ENCODE data around the gene YIPF1. TPM values are rescaled to one million over a fixed set of nuclear protein-coding genes. Genes with fewer than 3 reads are reported as not detected.
"Not testable (repeated sequence)": the region's sequence is repeated elsewhere in the genome, so short reads cannot be mapped to it uniquely, and the experiment has no call there.

Gene YIPF1
- total and polyA plus RNA-seq, 4 donors = 19.9 to 33.3 (median 25.1) TPM

DNA sequence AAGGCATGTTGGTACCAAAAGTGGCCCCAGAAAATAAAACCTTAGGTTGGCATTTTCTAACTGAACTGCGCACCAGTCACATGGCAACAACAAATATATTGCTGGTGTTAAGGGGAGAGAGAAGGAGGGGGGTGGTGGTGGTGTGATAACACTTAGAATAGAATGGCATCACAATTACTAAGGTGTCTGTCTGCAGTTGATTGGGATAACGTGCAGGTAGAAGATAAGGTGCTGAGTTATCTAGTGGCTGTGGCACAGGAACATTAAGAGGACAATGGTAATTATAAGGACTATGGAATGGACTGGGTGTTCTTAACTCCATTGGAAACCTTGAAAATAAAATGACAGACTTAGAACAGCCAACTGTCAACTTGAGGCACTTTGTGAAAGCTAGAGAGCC lies 1.4 kb upstream of the YIPF1 start:
- no peak overlapping the region for H3K4me3 ChIP-seq
- peaks cover 0 to 5% (median 2%) of the 10 kb centered on the region in 4 donors for H3K36me3 ChIP-seq (ENCODE audit: control insufficient read depth in 4 of 4, insufficient read depth in 4 of 4, low read length in 4 of 4)
- H3K9ac ChIP-seq (ENCODE audit: insufficient read depth in 1 of 2, low read length in 2 of 2) = no peak overlapping the region
- H3K9me3 ChIP-seq (ENCODE audit: control insufficient read depth in 4 of 4, insufficient read depth in 3 of 4, low read length in 3 of 4) = no peaks in the 10 kb centered on the region
- H3K27ac ChIP-seq (ENCODE audit: low read depth in 1 of 2, low read length in 1 of 2) = no peak overlapping the region
- DNase-seq (no peak), ATAC-seq (ENCODE audit: insufficient read depth, low FRiP score) (no peak)
- TF ChIP-seq, protein P1, sequence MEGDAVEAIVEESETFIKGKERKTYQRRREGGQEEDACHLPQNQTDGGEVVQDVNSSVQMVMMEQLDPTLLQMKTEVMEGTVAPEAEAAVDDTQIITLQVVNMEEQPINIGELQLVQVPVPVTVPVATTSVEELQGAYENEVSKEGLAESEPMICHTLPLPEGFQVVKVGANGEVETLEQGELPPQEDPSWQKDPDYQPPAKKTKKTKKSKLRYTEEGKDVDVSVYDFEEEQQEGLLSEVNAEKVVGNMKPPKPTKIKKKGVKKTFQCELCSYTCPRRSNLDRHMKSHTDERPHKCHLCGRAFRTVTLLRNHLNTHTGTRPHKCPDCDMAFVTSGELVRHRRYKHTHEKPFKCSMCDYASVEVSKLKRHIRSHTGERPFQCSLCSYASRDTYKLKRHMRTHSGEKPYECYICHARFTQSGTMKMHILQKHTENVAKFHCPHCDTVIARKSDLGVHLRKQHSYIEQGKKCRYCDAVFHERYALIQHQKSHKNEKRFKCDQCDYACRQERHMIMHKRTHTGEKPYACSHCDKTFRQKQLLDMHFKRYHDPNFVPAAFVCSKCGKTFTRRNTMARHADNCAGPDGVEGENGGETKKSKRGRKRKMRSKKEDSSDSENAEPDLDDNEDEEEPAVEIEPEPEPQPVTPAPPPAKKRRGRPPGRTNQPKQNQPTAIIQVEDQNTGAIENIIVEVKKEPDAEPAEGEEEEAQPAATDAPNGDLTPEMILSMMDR (IDR thresholded peaks at IDR 0.05; ENCODE audit: control extremely low read depth, extremely low read depth) = no peak
- WGBS, 2 donors = 92 to 97% methylated on average over 2 of the region's 2 CpGs
- peaks cover 0 to 16% (median 4%) of the 10 kb centered on the region in 5 donors for H3K4me1 ChIP-seq (ENCODE audit: control insufficient read depth in 5 of 5, insufficient read depth in 5 of 5, low read length in 5 of 5)
- H3K27me3 ChIP-seq (ENCODE audit: control insufficient read depth in 3 of 3, insufficient read depth in 3 of 3, low read length in 2 of 3) = no peaks in the 10 kb centered on the region

DNA sequence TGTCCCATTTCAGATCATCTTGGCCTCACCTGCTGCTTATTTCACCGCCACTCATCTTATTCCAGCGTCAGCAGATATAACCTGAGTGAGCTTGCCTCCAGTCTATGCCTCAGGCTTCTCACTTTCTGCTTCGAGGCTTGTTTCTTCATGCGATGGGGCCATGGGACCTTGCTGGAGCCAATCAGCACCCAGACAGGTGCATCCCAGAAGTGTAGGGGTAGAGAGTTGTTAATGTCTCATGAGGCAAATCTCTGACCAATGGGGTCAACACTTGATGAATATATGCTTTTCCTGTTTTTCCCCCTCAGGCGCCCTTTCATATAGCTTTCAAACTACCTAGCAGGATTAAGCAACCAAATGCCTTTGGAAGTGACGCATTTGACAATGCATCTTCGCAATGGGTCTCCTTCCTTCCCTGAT lies 935 bp upstream of the YIPF1 start:
- Histone ChIP-seq H3K4me3 (no peak overlapping the region), H3K4me1 (ENCODE audit: control insufficient read depth in 5 of 5, insufficient read depth in 5 of 5, low read length in 5 of 5) (peaks cover 0 to 16% (median 4%) of the 10 kb centered on the region in 5 donors), H3K9me3 (ENCODE audit: control insufficient read depth in 4 of 4, insufficient read depth in 3 of 4, low read length in 3 of 4) (no peaks in the 10 kb centered on the region), H3K27ac (ENCODE audit: low read depth in 1 of 2, low read length in 1 of 2) (peak overlapping the region in 1 of 2 donors; percentile 51), H3K36me3 (ENCODE audit: control insufficient read depth in 4 of 4, insufficient read depth in 4 of 4, low read length in 4 of 4) (peaks cover 0 to 7% (median 3%) of the 10 kb centered on the region in 4 donors), H3K9ac (ENCODE audit: insufficient read depth in 1 of 2, low read length in 2 of 2) (peak overlapping the region in 1 of 2 donors; percentile 85), H3K27me3 (ENCODE audit: control insufficient read depth in 3 of 3, insufficient read depth in 3 of 3, low read length in 2 of 3) (no peaks in the 10 kb centered on the region)
- ATAC-seq (ENCODE audit: insufficient read depth, low FRiP score) = no peak
- WGBS, 2 donors = 74 to 81% methylated on average over 7 of the region's 7 CpGs
- TF ChIP-seq, protein P1 (IDR thresholded peaks at IDR 0.05; ENCODE audit: control extremely low read depth, extremely low read depth) = no peak
- no peak for DNase-seq

DNA sequence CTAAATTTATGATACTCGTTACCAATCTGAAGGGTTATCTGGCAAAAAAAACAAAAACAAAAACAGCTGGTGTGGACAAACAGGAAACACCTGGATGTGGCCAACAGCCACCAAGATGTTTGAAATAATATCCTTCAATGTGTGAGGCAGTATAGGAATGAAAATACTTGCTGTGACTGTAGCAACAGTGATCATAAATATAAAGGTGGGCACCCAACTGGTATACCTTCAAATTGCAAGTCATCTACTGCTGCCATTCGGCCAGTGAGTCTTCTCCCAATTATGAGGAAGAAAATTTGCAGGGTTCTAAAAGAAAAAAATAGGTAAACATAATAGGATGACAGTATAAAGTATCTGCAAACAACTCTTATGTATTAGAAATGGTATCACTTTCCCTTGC lies 916 bp downstream of the YIPF1 start:
- Histone ChIP-seq H3K27me3 (ENCODE audit: control insufficient read depth in 3 of 3, insufficient read depth in 3 of 3, low read length in 2 of 3) (no peaks in the 10 kb centered on the region), H3K27ac (ENCODE audit: low read depth in 1 of 2, low read length in 1 of 2) (no peak overlapping the region), H3K9me3 (ENCODE audit: control insufficient read depth in 4 of 4, insufficient read depth in 3 of 4, low read length in 3 of 4) (no peaks in the 10 kb centered on the region), H3K4me3 (no peak overlapping the region), H3K36me3 (ENCODE audit: control insufficient read depth in 4 of 4, insufficient read depth in 4 of 4, low read length in 4 of 4) (peaks cover 0 to 11% (median 4%) of the 10 kb centered on the region in 4 donors), H3K9ac (ENCODE audit: insufficient read depth in 1 of 2, low read length in 2 of 2) (no peak overlapping the region), H3K4me1 (ENCODE audit: control insufficient read depth in 5 of 5, insufficient read depth in 5 of 5, low read length in 5 of 5) (peaks cover 0 to 16% (median 4%) of the 10 kb centered on the region in 5 donors)
- WGBS, 2 donors = 40 to 51% methylated on average over 2 of the region's 2 CpGs
- ATAC-seq (ENCODE audit: insufficient read depth, low FRiP score) (no peak), DNase-seq (no peak)
- TF ChIP-seq, protein P1 (IDR thresholded peaks at IDR 0.05; ENCODE audit: control extremely low read depth, extremely low read depth) = no peak

DNA sequence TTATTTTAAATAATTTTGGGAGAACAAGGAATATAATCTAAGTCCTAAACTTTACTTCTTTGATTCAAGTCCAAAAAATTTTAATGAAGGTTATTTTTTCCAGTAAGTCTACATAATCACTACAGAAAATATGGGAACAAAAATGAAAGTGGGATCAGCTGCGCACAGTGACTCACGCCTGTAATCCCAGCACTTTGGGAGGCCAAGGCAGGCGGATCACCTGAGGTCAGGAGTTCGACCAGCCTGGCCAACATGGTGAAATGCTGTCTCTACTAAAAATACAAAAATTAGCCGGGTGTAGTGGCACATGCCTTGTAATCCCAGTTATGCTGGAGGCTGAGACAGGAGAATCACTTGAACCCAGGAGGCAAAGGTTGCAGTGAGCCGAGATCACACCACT lies 6.0 kb downstream of the YIPF1 start:
- peaks cover 0 to 18% (median 9%) of the 10 kb centered on the region in 4 donors for H3K36me3 ChIP-seq (ENCODE audit: control insufficient read depth in 4 of 4, insufficient read depth in 4 of 4, low read length in 4 of 4)
- not testable (repeated sequence) for DNase-seq; H3K4me1 ChIP-seq (ENCODE audit: control insufficient read depth in 5 of 5, insufficient read depth in 5 of 5, low read length in 5 of 5); H3K9me3 ChIP-seq (ENCODE audit: control insufficient read depth in 4 of 4, insufficient read depth in 3 of 4, low read length in 3 of 4); H3K4me3 ChIP-seq; ATAC-seq (ENCODE audit: insufficient read depth, low FRiP score); H3K9ac ChIP-seq (ENCODE audit: insufficient read depth in 1 of 2, low read length in 2 of 2); H3K27me3 ChIP-seq (ENCODE audit: control insufficient read depth in 3 of 3, insufficient read depth in 3 of 3, low read length in 2 of 3); H3K27ac ChIP-seq (ENCODE audit: low read depth in 1 of 2, low read length in 1 of 2)
- 96 to 99% methylated on average over 6 of the region's 6 CpGs for WGBS, 2 donors

DNA sequence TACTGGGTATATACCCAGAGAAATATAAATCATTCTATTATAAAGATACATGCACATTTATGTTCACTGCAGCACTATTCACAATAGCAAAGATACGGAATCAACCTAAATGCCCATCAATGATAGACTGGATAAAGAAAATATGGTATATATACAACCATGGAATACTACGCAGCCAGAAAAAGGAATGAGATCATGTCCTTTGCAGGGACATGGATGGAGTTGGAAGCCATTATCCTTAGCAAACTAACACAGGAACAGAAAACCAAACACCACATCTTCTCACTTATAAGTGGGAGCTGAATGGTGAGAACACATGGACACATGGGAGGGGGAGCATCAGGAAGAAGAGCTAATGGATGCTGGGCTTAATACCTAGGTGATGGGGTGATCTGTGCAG lies 7.7 kb downstream of the YIPF1 start:
- DNase-seq; ATAC-seq (ENCODE audit: insufficient read depth, low FRiP score); H3K27ac ChIP-seq (ENCODE audit: low read depth in 1 of 2, low read length in 1 of 2); H3K4me3 ChIP-seq; H3K9ac ChIP-seq (ENCODE audit: insufficient read depth in 1 of 2, low read length in 2 of 2); H3K27me3 ChIP-seq (ENCODE audit: control insufficient read depth in 3 of 3, insufficient read depth in 3 of 3, low read length in 2 of 3); H3K4me1 ChIP-seq (ENCODE audit: control insufficient read depth in 5 of 5, insufficient read depth in 5 of 5, low read length in 5 of 5); H3K9me3 ChIP-seq (ENCODE audit: control insufficient read depth in 4 of 4, insufficient read depth in 3 of 4, low read length in 3 of 4): not testable (repeated sequence)
- WGBS, 2 donors = 98 to 99% methylated on average over 2 of the region's 2 CpGs
- H3K36me3 ChIP-seq (ENCODE audit: control insufficient read depth in 4 of 4, insufficient read depth in 4 of 4, low read length in 4 of 4) = peaks cover 0 to 23% (median 12%) of the 10 kb centered on the region in 4 donors
